ENCODE measurements around the gene PGAP1.
A peak's percentile ranks its signal among the peaks of the same experiment; 100 is the strongest.

PGAP1 gene

DNA sequence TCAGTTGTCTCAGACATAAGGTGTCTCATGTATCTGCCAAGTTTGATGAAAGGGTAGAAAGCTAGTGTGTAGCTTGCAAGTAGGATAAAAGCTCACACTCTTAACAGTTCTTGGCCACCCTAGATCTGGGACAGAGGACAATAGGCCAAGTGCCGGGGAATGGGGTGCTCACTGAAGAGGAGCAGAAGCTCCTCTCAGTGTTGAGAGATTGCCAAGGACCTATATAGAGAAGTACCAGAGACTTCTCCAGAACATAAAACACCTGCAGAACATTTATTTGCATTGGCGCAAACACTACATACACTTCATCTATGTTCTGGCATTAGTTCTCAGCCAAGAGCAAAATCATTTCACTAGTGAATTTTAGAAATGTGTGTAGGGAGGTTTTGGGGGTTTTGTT, 124.1 kb downstream of the PGAP1 start:
- peaks cover 18% of the 10 kb centered on the region for H3K4me1 ChIP-seq (ENCODE audit: low read depth, poor library complexity, severe bottlenecking)
- peaks cover 13% of the 10 kb centered on the region for H3K79me2 ChIP-seq (ENCODE audit: insufficient read depth, low read depth)
- no peaks in the 10 kb centered on the region for H3K36me3 ChIP-seq (ENCODE audit: insufficient read depth)
- H3K27me3 ChIP-seq (ENCODE audit: insufficient read depth, low read depth): no peaks in the 10 kb centered on the region
- no peak overlapping the region for H3K9ac ChIP-seq
- no peak overlapping the region for H2AFZ ChIP-seq (ENCODE audit: low read depth)
- H4K20me1 ChIP-seq (ENCODE audit: insufficient read depth): no peaks in the 10 kb centered on the region
- no peak overlapping the region for H3K4me2 ChIP-seq
- TF ChIP-seq, protein P1, sequence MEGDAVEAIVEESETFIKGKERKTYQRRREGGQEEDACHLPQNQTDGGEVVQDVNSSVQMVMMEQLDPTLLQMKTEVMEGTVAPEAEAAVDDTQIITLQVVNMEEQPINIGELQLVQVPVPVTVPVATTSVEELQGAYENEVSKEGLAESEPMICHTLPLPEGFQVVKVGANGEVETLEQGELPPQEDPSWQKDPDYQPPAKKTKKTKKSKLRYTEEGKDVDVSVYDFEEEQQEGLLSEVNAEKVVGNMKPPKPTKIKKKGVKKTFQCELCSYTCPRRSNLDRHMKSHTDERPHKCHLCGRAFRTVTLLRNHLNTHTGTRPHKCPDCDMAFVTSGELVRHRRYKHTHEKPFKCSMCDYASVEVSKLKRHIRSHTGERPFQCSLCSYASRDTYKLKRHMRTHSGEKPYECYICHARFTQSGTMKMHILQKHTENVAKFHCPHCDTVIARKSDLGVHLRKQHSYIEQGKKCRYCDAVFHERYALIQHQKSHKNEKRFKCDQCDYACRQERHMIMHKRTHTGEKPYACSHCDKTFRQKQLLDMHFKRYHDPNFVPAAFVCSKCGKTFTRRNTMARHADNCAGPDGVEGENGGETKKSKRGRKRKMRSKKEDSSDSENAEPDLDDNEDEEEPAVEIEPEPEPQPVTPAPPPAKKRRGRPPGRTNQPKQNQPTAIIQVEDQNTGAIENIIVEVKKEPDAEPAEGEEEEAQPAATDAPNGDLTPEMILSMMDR (conservative IDR thresholded peaks at IDR 0.05; ENCODE audit: low read depth, low read length): no peak
- H3K27ac ChIP-seq: no peak overlapping the region
- H3K4me3 ChIP-seq (IDR thresholded peaks at IDR 0.05; ENCODE audit: insufficient read depth, low read depth, low read length): no peak overlapping the region

GRCh38 chr2:196801674-196802261, 124.7 kb downstream of the PGAP1 start:
- Histone ChIP-seq H3K27me3 (ENCODE audit: insufficient read depth, low read depth) (no peaks in the 10 kb centered on the region), H4K20me1 (ENCODE audit: insufficient read depth) (no peaks in the 10 kb centered on the region), H3K79me2 (ENCODE audit: insufficient read depth, low read depth) (peaks cover 13% of the 10 kb centered on the region), H3K4me3 (IDR thresholded peaks at IDR 0.05; ENCODE audit: insufficient read depth, low read depth, low read length) (no peak overlapping the region), H3K4me1 (ENCODE audit: low read depth, poor library complexity, severe bottlenecking) (peaks cover 18% of the 10 kb centered on the region), H3K27ac (no peak overlapping the region), H3K9ac (no peak overlapping the region), H3K4me2 (no peak overlapping the region), H2AFZ (ENCODE audit: low read depth) (no peak overlapping the region), H3K36me3 (ENCODE audit: insufficient read depth) (0 out of 2 replicates have a peak, but pooled peaks cover 3% of the 10 kb centered on the region)
- TF ChIP-seq, protein P1 (conservative IDR thresholded peaks at IDR 0.05; ENCODE audit: low read depth, low read length): no peak

DNA sequence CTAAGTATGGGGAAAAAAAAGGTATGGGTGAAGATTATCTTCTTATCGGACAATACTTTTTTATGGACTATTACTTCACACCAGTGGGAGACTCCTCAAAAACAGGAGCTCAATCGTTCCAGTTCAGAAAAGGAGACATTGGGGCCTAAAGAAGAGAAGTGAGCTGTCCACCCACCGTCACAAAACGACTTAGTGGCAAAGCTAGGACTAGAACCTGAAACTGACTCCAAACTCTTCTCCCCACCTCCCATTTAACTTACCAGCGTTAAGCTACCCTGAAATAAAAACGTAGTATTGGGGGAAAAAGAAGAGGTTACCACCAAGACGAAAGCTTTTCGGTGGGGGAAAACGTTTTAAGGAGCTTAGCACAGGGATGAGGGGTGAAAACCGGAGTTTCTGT, 127.5 kb downstream of the PGAP1 start:
- H3K9ac ChIP-seq: peak overlapping the region; percentile 73; the same call in 1 of the 2 replicates
- peaks cover 18% of the 10 kb centered on the region for H3K4me1 ChIP-seq (ENCODE audit: low read depth, poor library complexity, severe bottlenecking)
- TF ChIP-seq, protein P1 (conservative IDR thresholded peaks at IDR 0.05; ENCODE audit: low read depth, low read length): no peak
- peak overlapping the region; percentile 94 for H2AFZ ChIP-seq (ENCODE audit: low read depth)
- no peaks in the 10 kb centered on the region for H4K20me1 ChIP-seq (ENCODE audit: insufficient read depth)
- H3K79me2 ChIP-seq (ENCODE audit: insufficient read depth, low read depth): peaks cover 13% of the 10 kb centered on the region
- H3K27me3 ChIP-seq (ENCODE audit: insufficient read depth, low read depth): no peaks in the 10 kb centered on the region
- peak overlapping the region; percentile 95 for H3K4me2 ChIP-seq
- 0 out of 2 replicates have a peak, but pooled peaks cover 3% of the 10 kb centered on the region for H3K36me3 ChIP-seq (ENCODE audit: insufficient read depth)
- H3K4me3 ChIP-seq (IDR thresholded peaks at IDR 0.05; ENCODE audit: insufficient read depth, low read depth, low read length): peak overlapping the region; percentile 28
- H3K27ac ChIP-seq: peak overlapping the region; percentile 49

GRCh38 chr2:196792865-196793264, 133.6 kb downstream of the PGAP1 start:
- H3K36me3 ChIP-seq (ENCODE audit: insufficient read depth): peaks cover 6% of the 10 kb centered on the region; the same call in 1 of the 2 replicates

More at GRCh38 chr2:196792865-196793264, 133.6 kb downstream of the PGAP1 start:
- no peak overlapping the region for H3K27ac ChIP-seq
- H2AFZ ChIP-seq (ENCODE audit: low read depth): no peak overlapping the region
- no peaks in the 10 kb centered on the region; the same call in 1 of the 2 replicates for H3K79me2 ChIP-seq (ENCODE audit: insufficient read depth, low read depth)
- no peak overlapping the region for H3K4me3 ChIP-seq (IDR thresholded peaks at IDR 0.05; ENCODE audit: insufficient read depth, low read depth, low read length)
- H3K27me3 ChIP-seq (ENCODE audit: insufficient read depth, low read depth): no peaks in the 10 kb centered on the region
- TF ChIP-seq, protein P1 (conservative IDR thresholded peaks at IDR 0.05; ENCODE audit: low read depth, low read length): no peak
- H4K20me1 ChIP-seq (ENCODE audit: insufficient read depth): no peaks in the 10 kb centered on the region
- H3K4me1 ChIP-seq (ENCODE audit: low read depth, poor library complexity, severe bottlenecking): peaks cover 5% of the 10 kb centered on the region
- H3K4me2 ChIP-seq: no peak overlapping the region
- no peak overlapping the region for H3K9ac ChIP-seq

Measured in KMS-11 (cell line).